ENCODE data around the gene ELMOD3. TPM values are rescaled to one million over a fixed set of nuclear protein-coding genes. Genes with fewer than 3 reads are reported as not detected.
"Not testable (repeated sequence)": the region's sequence is repeated elsewhere in the genome, so short reads cannot be mapped to it uniquely, and the experiment has no call there.

ELMOD3 gene
- total and polyA plus RNA-seq, 4 donors, result 5.5 to 15.8 (median 8.0) TPM

DNA sequence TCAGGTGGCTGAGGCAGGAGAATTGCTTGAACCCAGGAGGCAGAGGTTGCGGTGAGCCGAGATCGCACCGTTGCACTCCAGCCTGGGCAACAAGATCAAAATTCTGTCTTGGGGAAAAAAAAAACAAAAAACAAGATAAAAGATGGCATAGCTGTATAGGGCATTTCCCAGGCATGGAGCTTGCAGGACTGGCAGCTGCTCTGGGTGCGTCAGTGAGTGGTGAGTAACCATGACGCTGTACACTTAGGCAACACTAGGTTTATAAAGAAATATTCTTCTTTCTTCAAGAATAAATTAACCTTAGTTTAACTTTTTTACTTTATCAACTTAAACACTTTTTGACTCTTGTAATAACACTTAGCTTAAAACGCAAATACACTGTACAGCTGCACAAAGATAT lies 42.2 kb upstream of the ELMOD3 start:
- H3K27ac ChIP-seq (ENCODE audit: low read depth in 1 of 2, low read length in 2 of 2), result no peak overlapping the region
- no peak for TF ChIP-seq FOXA1 (IDR thresholded peaks at IDR 0.05)
- TF ChIP-seq, protein P1, sequence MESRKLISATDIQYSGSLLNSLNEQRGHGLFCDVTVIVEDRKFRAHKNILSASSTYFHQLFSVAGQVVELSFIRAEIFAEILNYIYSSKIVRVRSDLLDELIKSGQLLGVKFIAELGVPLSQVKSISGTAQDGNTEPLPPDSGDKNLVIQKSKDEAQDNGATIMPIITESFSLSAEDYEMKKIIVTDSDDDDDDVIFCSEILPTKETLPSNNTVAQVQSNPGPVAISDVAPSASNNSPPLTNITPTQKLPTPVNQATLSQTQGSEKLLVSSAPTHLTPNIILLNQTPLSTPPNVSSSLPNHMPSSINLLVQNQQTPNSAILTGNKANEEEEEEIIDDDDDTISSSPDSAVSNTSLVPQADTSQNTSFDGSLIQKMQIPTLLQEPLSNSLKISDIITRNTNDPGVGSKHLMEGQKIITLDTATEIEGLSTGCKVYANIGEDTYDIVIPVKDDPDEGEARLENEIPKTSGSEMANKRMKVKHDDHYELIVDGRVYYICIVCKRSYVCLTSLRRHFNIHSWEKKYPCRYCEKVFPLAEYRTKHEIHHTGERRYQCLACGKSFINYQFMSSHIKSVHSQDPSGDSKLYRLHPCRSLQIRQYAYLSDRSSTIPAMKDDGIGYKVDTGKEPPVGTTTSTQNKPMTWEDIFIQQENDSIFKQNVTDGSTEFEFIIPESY (IDR thresholded peaks at IDR 0.05), result no peak
- no peak for TF ChIP-seq JUND (IDR thresholded peaks at IDR 0.05)
- TF ChIP-seq, protein P2, sequence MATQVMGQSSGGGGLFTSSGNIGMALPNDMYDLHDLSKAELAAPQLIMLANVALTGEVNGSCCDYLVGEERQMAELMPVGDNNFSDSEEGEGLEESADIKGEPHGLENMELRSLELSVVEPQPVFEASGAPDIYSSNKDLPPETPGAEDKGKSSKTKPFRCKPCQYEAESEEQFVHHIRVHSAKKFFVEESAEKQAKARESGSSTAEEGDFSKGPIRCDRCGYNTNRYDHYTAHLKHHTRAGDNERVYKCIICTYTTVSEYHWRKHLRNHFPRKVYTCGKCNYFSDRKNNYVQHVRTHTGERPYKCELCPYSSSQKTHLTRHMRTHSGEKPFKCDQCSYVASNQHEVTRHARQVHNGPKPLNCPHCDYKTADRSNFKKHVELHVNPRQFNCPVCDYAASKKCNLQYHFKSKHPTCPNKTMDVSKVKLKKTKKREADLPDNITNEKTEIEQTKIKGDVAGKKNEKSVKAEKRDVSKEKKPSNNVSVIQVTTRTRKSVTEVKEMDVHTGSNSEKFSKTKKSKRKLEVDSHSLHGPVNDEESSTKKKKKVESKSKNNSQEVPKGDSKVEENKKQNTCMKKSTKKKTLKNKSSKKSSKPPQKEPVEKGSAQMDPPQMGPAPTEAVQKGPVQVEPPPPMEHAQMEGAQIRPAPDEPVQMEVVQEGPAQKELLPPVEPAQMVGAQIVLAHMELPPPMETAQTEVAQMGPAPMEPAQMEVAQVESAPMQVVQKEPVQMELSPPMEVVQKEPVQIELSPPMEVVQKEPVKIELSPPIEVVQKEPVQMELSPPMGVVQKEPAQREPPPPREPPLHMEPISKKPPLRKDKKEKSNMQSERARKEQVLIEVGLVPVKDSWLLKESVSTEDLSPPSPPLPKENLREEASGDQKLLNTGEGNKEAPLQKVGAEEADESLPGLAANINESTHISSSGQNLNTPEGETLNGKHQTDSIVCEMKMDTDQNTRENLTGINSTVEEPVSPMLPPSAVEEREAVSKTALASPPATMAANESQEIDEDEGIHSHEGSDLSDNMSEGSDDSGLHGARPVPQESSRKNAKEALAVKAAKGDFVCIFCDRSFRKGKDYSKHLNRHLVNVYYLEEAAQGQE (IDR thresholded peaks at IDR 0.05), result no peak
- TF ChIP-seq, protein P3, sequence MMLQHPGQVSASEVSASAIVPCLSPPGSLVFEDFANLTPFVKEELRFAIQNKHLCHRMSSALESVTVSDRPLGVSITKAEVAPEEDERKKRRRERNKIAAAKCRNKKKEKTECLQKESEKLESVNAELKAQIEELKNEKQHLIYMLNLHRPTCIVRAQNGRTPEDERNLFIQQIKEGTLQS (IDR thresholded peaks at IDR 0.05), result no peak
- TF ChIP-seq, protein P4, sequence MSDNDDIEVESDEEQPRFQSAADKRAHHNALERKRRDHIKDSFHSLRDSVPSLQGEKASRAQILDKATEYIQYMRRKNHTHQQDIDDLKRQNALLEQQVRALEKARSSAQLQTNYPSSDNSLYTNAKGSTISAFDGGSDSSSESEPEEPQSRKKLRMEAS (IDR thresholded peaks at IDR 0.05), result no peak
- TF ChIP-seq EGR1 (IDR thresholded peaks at IDR 0.05; ENCODE audit: low read depth in 2 of 2), result no peak
- H3K4me3 ChIP-seq (ENCODE audit: low read depth in 1 of 3, low read length in 3 of 3), result no peak overlapping the region
- H3K4me1 ChIP-seq (ENCODE audit: control insufficient read depth in 4 of 4, insufficient read depth in 4 of 4, low read length in 3 of 4), result peaks cover 3 to 12% (median 9%) of the 10 kb centered on the region in 4 donors
- DNase-seq (ENCODE audit: low spot score), result no peak
- H3K36me3 ChIP-seq (ENCODE audit: control insufficient read depth in 4 of 4, insufficient read depth in 3 of 4, low read depth in 1 of 4, low read length in 3 of 4), result peaks cover 5 to 22% (median 13%) of the 10 kb centered on the region in 4 donors
- no peaks in the 10 kb centered on the region for H3K27me3 ChIP-seq (ENCODE audit: control insufficient read depth in 4 of 4, insufficient read depth in 4 of 4, low read length in 3 of 4)
- H3K9me3 ChIP-seq (ENCODE audit: control insufficient read depth in 4 of 4, low read length in 3 of 4), result no peaks in the 10 kb centered on the region
- WGBS, result 90% methylated on average over 7 of the region's 7 CpGs
- H3K9ac ChIP-seq (ENCODE audit: low read depth in 1 of 2, low read length in 2 of 2), result no peak overlapping the region

DNA sequence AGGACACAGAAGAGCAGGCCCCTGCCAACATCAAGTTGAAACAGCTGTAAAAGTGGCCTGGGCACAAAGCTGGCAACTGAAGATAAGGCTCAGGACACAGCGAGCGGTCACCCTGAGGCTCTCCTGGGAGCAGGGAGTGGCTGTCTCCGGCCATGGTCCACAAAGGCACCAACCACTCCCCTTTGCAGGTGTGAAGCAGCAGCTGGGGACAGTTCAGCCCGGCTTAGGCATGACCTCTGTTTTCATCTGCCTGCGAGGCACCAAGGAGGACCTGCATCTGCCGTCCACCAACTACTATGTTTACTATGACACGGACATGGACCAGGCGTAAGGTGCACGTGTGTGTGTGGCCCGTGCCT lies 39.7 kb upstream of the ELMOD3 start:
- Histone ChIP-seq H3K9ac (ENCODE audit: low read depth in 1 of 2, low read length in 2 of 2) (no peak overlapping the region), H3K27ac (ENCODE audit: low read depth in 1 of 2, low read length in 2 of 2) (no peak overlapping the region), H3K4me1 (ENCODE audit: control insufficient read depth in 4 of 4, insufficient read depth in 4 of 4, low read length in 3 of 4) (peaks cover 0 to 2% (median 0%) of the 10 kb centered on the region in 4 donors), H3K4me3 (ENCODE audit: low read depth in 1 of 3, low read length in 3 of 3) (no peak overlapping the region), H3K36me3 (ENCODE audit: control insufficient read depth in 4 of 4, insufficient read depth in 3 of 4, low read depth in 1 of 4, low read length in 3 of 4) (peaks cover 5 to 34% (median 26%) of the 10 kb centered on the region in 4 donors), H3K27me3 (ENCODE audit: control insufficient read depth in 4 of 4, insufficient read depth in 4 of 4, low read length in 3 of 4) (no peaks in the 10 kb centered on the region), H3K9me3 (ENCODE audit: control insufficient read depth in 4 of 4, low read length in 3 of 4) (no peaks in the 10 kb centered on the region)
- DNase-seq (ENCODE audit: low spot score), result no peak
- WGBS, result 87% methylated on average over 10 of the region's 10 CpGs
- TF ChIP-seq FOXA2 (IDR thresholded peaks at IDR 0.05) (no peak), GABPA (IDR thresholded peaks at IDR 0.05 in 1 of 2, conservative IDR thresholded peaks at IDR 0.05 in 1 of 2) (no peak), NR2F2 (IDR thresholded peaks at IDR 0.05) (no peak), JUND (IDR thresholded peaks at IDR 0.05) (no peak), YY1 (IDR thresholded peaks at IDR 0.05) (no peak), HNF4A (conservative IDR thresholded peaks at IDR 0.05) (no peak), FOXA1 (IDR thresholded peaks at IDR 0.05) (no peak), EGR1 (IDR thresholded peaks at IDR 0.05; ENCODE audit: low read depth in 2 of 2) (no peak)
- TF ChIP-seq, protein P1 (IDR thresholded peaks at IDR 0.05), result no peak
- TF ChIP-seq, protein P2 (IDR thresholded peaks at IDR 0.05), result no peak
- TF ChIP-seq, protein P3 (IDR thresholded peaks at IDR 0.05), result no peak

DNA sequence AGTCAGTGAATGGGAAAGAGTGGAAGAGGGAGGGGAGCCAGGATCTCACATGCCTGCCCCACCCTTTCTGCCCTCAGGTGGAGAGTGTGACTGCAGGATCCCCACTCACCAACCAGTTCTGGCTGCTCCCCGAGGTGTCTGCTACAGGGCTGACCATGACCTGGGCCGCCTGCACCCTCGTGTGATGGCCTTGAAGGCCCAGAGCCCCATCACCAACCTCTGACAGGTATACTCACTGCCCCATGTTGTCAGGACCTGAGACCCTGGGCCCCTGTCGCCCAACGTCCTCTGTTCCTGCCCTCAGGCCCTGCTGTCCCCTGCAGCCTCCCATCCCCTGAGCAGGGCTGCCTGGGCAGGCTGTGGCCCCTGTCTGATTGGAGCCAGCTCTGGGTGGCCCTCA lies 38.6 kb upstream of the ELMOD3 start:
- WGBS, result 94% methylated on average over 5 of the region's 5 CpGs
- not testable (repeated sequence) for H3K4me1 ChIP-seq (ENCODE audit: control insufficient read depth in 4 of 4, insufficient read depth in 4 of 4, low read length in 3 of 4); H3K27me3 ChIP-seq (ENCODE audit: control insufficient read depth in 4 of 4, insufficient read depth in 4 of 4, low read length in 3 of 4); DNase-seq (ENCODE audit: low spot score); H3K9ac ChIP-seq (ENCODE audit: low read depth in 1 of 2, low read length in 2 of 2); H3K9me3 ChIP-seq (ENCODE audit: control insufficient read depth in 4 of 4, low read length in 3 of 4); H3K4me3 ChIP-seq (ENCODE audit: low read depth in 1 of 3, low read length in 3 of 3); H3K27ac ChIP-seq (ENCODE audit: low read depth in 1 of 2, low read length in 2 of 2)
- peaks cover 5 to 44% (median 32%) of the 10 kb centered on the region in 4 donors for H3K36me3 ChIP-seq (ENCODE audit: control insufficient read depth in 4 of 4, insufficient read depth in 3 of 4, low read depth in 1 of 4, low read length in 3 of 4)
